ENCODE results near the gene WASHC4.

The WASHC4 gene, protein sequence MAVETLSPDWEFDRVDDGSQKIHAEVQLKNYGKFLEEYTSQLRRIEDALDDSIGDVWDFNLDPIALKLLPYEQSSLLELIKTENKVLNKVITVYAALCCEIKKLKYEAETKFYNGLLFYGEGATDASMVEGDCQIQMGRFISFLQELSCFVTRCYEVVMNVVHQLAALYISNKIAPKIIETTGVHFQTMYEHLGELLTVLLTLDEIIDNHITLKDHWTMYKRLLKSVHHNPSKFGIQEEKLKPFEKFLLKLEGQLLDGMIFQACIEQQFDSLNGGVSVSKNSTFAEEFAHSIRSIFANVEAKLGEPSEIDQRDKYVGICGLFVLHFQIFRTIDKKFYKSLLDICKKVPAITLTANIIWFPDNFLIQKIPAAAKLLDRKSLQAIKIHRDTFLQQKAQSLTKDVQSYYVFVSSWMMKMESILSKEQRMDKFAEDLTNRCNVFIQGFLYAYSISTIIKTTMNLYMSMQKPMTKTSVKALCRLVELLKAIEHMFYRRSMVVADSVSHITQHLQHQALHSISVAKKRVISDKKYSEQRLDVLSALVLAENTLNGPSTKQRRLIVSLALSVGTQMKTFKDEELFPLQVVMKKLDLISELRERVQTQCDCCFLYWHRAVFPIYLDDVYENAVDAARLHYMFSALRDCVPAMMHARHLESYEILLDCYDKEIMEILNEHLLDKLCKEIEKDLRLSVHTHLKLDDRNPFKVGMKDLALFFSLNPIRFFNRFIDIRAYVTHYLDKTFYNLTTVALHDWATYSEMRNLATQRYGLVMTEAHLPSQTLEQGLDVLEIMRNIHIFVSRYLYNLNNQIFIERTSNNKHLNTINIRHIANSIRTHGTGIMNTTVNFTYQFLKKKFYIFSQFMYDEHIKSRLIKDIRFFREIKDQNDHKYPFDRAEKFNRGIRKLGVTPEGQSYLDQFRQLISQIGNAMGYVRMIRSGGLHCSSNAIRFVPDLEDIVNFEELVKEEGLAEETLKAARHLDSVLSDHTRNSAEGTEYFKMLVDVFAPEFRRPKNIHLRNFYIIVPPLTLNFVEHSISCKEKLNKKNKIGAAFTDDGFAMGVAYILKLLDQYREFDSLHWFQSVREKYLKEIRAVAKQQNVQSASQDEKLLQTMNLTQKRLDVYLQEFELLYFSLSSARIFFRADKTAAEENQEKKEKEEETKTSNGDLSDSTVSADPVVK

DNA sequence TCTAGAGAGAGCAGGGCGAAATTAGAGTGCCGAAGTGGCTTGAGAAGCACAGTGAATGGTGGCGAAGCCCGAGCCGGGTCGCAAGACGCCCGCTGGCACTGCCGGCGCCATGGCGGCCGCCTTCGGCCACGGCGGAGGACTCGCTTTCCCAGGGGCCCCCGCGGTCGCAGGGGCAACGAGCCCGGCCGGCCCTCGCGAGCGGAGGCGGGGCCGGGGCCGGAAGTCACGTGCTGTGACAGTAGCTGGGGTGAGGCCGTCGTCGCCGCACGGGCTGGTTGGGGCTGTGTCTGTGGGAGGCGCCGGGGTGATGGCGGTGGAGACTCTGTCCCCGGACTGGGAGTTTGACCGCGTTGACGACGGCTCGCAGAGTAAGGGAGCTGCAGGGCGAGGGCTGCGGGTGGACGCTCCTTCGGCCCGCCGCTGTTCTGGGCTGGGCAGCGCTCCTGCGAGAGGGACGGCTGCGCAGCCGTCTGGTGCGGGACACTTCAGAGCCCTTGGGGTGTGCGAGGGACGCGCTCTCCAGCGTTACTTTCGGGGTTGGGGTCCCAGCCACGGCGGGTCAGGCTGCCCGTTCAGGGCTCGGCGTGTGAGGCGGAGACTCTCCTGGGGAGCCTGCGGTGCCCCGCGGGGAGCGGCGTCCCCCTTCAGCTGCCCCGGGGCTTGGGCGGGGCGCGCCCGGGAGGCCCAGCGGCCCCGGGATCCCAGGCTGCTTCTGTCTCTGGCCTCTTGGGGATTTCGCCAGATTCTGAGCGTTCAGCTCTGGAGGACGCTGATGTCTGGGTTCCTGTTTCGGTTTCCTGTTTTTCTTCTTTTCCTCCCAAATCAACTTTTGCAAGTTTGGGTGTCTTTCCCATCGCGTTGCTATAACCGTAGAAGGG, at the start of gene WASHC4:
Gene WASHC4 (plus strand): TSS at position 238 of the 878 bp plus-strand sequence. CDS start 70 bp downstream, at position 308.
- peak; percentile 93 for DNase-seq (ENCODE audit: low spot score)

DNA sequence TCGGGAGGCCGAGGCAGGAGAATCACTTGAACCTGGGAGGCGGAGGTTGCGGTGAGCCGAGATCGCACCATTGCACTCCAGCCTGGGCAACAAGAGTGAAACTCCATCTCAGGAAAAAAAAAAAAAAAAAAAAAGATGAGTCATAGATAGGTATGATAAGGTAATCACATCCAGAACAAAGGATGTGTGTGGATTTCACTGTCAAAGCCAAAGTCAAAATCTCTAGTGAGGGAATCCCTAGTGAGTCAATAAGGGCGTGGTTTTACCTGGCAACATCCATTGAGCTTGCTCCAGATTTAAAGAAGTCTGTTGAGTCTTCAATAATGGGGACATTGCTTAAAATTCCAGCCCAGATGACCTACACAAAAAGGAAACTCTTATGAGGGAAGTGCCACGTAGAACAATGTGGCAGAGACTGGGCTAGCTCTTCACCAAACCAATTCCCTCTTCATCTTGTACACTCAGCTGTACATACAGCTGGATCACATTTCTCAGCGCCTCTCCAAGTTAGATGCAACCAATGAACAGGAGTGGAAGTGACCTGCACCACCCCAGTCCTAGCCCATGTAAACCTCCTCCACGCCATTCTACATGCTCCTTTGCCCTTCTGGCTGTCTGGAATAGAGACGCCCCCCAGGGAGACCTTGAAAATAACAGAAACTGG, 46.7 kb upstream of the WASHC4 start:
- DNase-seq (ENCODE audit: low spot score): no peak

DNA sequence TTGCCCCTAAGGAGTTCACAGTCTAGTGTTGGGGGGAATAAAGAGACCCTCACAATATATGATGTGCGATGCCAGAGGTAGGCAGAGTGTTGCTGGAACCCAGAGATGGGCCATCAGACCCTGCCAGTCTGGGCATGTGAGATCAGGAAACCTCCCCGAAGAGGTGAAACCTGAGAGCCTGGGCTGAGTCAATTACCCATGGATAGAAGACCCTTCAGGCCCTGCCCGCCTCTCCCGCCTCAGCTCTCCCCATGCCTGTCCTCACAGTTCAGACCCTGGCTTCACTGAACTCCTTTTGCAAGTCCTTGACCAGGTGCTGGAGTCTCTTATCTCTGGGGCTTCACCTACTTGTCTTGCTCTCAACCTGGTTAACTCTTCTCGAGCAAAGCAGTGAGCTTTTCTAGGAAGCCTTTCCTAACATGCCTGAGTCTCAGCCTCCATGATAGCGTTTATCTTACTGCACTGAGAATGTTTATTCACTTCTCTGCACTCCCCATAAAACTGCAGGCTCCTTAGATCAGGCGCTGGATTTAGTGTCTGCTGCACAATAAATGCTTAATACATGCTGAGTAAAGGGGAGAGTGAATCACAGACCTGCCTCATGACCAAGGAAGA, 42.9 kb upstream of the WASHC4 start:
- no peak for DNase-seq (ENCODE audit: low spot score)

DNA sequence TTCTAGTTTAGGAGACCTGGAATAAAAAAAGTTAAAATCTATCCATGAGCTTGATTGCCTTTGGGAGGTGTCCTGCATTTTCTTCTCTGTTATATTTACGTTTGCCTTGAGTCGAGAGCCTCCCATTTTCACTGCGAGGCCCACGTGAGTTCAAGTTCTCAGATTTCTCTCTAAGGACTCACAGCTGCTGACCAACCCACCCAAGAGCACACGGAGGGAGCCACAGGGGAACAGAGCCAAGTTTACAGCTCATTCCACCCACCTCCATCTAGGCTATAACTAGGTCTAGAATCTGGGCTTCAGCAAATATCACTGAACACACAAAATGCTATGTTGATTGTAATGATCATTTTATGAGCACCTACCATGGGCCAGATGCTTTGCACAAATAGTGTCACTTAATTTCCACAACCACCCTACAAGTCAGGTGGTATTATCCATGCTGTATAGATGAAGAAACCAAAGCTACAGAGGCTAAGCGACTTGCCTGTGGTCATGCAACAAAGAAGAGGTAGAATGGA, 40.0 kb upstream of the WASHC4 start:
- no peak for DNase-seq (ENCODE audit: low spot score)

DNA sequence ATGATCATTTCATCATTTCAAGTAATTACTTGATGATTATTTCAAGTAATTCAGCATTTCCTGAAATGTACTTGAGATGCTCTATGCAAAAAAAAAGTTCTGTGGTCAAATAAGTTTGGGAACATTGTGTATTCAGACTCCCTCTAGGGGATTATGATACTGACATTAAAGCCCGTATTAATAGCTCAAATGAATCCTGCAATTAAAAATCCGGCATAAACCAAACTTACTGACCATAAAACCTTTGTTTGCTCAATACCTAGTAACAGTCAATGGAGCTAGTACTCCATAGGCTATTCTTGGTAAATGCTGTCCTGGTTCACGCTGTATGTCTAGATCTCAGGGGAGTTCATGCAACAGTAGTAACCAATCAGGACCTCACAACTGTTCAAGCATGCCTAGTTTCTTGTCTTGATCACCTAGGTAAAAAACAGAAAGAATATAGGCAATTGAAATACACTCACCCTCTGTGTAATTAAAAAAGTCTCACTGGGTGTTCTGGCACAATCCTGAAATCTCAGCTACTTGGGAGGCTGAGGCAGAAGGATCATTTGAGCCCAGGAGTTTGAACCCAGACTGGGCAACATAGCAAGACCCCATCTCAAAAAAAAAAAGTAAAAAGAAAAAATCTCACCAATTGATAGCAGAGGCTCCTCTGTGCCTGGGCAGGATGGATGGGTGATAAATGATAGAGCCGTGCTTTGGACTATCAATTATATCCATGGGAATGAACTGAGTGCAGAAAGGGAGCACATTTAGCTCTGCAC, 37.4 kb upstream of the WASHC4 start:
- no peak for DNase-seq (ENCODE audit: low spot score)

DNA sequence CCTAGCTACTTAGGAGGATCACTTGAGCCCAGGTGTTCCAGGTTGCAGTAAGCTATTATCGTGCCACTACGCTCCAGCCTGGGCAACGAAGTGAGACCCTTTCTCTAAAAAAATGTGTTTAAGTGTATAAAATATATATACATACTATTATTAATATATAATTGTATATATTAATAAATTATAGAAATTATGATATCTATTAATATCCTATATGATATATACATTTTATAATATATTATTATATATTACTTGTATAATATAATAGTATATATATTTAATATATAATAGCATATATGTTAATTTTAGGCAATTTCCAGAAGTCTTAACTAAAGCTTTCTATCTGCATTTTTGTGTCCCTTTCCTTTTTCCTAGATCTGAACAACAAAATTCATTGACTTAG, 35.5 kb upstream of the WASHC4 start:
- no peak for DNase-seq (ENCODE audit: low spot score)

DNA sequence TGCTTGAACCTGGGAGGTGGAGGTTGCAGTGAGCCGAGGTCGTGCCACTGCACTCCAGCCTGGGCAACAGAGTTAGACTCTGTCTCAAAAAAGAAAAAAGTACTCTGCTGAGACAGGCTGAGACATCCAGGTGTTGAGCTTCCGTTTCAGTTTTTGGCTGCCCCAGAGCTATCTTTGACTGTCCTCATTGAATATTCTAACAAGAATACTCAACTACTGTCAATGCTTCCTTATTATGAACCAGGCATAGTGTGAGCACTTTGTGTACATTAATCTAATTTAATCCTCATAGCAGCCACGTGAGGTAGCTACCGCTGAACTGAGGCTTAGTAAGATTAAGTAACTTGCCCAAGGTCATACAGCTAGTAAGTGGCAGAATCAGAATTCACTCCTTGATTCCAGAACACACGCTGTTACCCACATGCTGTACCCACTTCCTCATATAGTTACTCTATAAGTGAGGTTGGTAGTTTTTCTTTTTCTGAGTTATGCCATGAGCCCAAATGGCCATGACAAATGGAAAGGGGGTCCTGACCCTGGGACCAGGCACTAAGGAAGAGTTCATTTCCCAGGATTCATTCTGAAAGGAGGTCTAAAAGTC, 34.5 kb upstream of the WASHC4 start:
- no peak for DNase-seq (ENCODE audit: low spot score)

DNA sequence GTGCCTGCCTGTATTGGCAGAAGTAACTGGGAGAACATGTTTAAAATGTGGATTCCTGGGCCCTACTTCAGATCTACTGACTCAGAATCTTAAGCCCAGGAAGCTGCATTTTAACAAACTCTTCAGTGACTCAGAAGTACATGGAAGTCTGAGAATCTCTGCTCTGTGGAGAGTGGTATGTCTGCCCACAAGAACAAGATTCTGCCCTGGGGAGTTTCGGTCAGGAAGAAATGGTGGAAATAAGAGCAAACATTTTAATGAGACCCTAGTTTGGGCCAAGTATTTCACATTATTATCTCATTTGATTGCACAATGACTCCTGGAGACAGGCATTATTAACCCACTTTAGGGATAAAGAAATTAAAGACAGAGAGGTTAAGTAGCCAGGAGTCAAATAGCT, 31.4 kb upstream of the WASHC4 start:
- no peak for DNase-seq (ENCODE audit: low spot score)

DNA sequence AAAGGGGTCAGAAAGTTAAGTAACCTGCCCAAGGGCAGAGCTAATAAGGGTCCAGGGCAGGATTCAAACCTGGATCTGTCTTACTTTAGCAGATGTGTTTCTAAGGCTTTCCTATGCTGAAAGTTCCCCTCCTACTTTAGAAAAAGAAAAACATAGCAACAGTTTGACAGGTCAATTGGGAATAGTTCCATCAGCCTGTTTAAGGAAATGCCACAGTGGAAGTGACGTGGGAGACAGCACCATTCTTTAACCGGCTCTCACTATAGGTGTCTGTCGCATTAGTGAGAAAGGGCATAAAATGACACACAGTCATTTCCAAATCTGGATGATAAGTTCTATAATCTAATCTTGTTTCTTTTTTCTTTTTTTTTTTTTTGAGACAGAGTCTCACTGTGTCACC, 30.6 kb upstream of the WASHC4 start:
- no peak for DNase-seq (ENCODE audit: low spot score)

DNA sequence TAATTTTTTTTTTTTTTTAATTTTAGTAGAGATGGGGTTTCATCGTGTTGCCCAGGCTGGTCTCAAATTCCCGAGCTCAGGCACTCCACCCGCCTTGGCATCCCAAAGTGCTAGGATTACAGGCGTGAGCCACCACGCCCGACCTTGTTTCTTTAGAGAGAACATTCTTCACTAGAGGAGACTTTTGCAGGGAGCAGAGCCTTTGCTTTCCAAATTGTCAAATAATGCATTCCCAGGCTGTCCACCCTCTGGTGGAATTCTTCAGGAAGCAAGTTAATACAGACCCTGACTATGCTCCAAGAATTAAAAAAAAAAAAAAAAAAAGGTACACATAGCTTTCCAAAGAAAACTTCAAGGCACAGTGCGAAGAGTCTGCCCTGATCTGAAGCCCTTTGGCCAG, 30.1 kb upstream of the WASHC4 start:
- no peak for DNase-seq (ENCODE audit: low spot score)

DNA sequence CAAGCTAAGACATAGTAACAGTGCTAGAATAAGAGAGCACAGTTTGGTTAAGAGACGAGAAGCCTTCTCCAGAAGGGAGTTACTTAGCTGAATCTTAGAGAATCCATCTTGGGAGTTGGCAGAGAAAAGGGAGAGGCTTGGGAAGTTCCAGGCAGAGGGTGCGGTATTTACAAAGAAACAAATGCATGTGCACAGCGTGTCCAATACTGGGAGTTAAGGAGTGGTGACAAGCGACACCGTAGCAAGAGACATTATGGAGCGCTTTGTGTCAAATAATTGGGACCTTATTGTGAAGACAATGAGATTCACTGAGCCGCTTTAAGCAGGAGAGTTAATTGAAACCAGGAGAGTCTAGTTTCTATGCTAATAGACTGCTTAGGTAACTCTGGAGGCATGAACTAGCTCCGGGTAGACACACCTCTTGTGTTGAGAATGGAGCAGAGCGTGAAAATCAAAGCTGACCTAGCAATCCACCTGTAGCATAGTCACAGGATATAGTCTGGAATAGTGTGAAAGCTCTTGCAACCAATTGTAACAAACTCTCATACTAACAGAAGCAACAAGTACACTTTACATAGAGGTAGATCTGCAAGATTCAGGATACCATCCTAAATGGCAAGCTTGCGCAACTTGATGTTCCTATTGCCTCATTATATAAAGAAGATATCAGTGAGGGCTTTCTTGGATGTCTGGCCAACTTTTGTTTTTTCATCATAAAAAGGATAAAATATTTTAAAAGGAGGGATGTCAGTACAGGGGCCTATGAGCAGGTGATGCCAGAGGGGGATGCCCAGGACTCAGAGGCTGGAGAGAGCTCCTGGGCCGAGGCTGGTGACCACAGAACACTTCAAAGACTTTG, 28.6 kb upstream of the WASHC4 start:
- no peak for DNase-seq (ENCODE audit: low spot score)

DNA sequence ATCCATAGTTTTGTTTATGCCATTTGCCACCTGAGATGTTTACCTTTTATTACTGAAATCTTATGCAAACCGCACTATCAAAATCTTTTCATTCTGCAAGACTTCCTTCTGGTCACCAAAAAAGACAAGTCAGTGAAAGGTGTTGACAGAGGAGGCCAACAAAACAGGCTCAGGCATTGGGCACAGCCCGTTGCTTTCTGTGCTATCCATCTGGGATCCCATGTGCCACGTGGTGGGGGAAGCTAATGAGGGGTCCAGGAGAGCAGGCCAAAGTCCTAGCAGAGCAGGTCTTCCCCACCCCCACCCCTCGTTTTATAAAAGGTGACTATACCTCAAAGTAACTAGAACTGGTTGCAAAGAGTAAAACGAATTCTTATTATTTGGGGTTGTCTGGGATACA, 24.5 kb upstream of the WASHC4 start:
- DNase-seq (ENCODE audit: low spot score): no peak

DNA sequence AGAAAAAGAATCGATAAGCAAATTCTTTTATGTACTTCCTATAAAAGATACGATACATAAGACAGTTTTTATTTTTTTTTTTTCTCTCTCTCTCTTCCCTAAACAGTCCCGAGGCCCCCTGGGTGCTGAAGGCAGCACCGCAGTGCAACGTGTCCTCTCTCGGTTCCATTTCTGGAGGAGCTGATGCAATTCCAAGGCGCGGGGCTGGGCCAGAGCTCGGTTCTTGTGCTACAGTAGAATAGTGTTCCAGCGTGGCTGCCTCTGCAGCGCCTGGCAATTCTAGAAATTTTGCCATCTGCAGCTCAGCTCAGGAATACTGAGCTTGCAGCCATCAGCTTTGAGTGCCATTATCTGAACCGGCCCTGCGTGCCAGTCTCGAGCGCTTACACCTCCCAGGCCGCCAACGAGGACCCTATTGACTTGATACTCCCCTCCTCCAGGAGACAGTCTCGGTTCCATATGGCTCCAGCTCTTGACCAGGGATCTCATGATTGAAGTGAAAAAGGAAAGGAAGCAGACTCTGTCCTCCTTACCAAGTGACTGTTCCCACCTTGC, 23.9 kb upstream of the WASHC4 start:
- no peak for DNase-seq (ENCODE audit: low spot score)

DNA sequence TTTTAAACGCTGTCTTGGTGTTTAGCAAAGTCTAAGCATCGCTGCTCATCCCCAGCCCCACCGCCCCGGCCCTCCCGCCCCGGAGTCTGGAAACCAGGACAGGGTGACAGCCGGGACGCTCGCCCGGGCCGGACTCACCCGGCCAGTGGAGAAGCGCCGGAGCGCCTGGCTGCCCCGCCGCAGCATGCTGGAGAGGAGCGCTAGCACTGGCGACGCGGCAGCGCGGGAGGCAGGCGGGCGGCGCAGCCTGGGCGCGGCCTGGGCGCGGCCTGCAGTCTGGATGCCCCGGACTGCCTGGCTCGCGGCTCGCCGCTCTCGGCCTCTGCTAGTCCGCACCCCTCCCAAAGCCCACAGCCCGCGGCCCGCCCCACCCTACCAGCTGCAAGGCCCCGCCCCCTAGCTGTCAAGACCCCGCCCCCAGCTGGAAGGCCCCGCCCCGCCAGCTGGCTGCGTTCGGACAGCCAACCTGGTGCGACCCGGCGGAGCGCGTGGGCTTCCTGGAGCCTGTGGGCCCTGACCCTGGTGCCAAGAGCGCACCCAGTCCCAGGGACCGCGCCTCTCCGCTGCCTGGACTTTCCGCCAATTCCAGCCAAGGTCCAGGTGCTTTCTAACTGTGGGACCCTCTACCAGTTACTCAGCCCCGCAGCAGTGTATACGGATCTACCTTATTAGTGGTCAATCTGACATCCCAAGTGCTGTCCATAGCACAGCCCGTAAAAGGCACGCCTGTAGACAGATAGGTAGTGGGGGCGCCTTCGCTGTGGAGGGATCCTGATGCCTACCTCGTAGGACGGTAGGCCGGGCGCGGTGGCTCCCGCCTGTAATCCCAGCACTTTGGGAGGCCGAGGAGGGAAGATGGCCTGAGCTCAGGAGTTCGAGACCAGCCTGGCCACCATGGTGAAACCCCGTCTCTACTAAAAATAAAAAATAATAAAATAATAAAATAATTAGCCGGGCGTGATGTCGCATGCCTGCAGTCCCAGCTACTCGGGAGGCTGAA, 23.0 kb upstream of the WASHC4 start, which contains the start of gene ALDH1L2:
Gene ALDH1L2 (minus strand): TSS at position 208 of the 1,000 bp plus-strand sequence. CDS start 22 bp downstream, at position 186.
- peak; percentile 34 for DNase-seq (ENCODE audit: low spot score)

DNA sequence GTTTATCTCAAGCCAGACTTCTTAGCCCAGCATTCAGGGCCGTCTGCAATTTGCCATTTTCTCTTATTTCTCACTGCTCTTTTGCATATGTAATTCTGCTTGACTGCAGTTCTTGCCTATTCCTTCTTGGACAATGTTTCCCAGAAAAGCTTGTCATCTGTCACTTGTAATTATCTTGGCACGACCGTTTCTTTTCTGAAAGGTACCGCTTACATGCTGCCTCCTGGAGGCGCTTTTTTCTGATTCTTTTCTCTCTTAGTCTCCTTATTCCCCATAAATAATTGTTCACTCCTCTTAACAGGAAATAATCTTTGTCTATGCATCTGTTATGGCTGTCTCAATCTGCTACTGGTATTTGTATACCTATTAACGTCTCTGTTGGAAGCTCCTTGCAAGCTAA, 22.0 kb upstream of the WASHC4 start:
- no peak for DNase-seq (ENCODE audit: low spot score)

DNA sequence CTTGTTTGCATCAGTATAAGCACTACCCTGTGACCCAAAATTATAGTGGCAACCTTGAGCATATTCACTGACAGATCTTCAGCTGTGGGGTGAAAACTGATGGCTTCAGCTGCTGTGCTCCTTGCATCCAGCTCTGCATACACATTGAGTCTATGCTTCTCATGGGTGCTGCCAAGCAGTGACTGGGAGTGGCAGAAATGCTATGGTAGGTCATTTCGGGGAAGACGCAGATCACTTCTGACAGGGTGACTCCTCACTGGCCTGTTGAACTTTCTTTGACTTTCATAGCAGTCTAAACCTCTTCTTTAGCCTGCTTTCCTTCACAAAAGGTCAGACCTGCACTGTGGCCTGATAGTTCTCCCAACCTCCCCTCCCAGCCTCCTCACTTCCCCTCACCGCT, 17.7 kb upstream of the WASHC4 start:
- DNase-seq (ENCODE audit: low spot score): no peak
